ENCODE measurements around the gene SLC7A7.

DNA sequence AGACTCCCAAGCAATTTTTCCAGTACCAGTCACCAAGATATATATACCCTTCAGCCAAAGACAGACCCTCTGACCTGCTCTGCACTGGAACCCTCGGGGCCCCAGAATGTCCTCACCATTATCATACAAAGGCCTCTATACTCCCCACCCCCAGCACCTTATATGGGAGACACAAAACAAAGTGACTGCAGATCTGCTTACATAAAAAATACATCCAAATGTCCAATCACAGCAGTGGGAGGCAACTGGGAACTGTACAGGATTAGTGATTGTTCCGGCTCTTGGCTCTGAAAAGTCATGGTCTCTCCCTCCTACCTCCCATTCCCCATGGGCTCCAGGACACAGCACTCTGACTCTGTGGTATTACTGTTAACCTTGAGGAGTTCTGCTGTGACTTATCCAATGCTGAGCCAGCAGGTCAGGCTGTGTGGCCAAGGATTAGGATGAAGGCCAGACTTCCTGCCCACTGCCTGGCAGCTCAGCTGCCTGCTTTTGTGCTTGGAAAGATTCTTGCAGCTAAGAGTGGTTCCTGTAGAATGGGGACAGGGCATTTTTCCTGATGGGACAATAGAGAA is 35.0 kb downstream of the SLC7A7 start:
- TF ChIP-seq CTCF (conservative IDR thresholded peaks at IDR 0.05; ENCODE audit: low read depth, low read length) (no peak), EZH2 (IDR thresholded peaks at IDR 0.05; ENCODE audit: borderline replicate concordance, low read depth, low read length, poor library complexity, severe bottlenecking) (no peak)
